CD8-positive, alpha-beta memory T cell (primary cell): ENCODE measurements around the gene OR8B8. TPM values are rescaled to one million over a fixed set of nuclear protein-coding genes. Genes with fewer than 3 reads are reported as not detected.
A peak's percentile ranks its signal among the peaks of the same experiment; 100 is the strongest.

Source experiments
- CTCF ChIA-PET: fragments of 350-600 bp; sonication (Branson Sonifier 250); formaldehyde crosslinking; loops from one replicate; lab custom pipeline; 2021; ENCODE audit warnings: antibody characterized with exemption; lab: Charles Lee
- POLR2A ChIA-PET: fragments of 350-600 bp; sonication (Branson Sonifier 250); formaldehyde crosslinking; loops from one replicate; lab custom pipeline; 2021; ENCODE audit warnings: antibody characterized with exemption; lab: Charles Lee
- DNase-seq, 5 donors: peaks; one replicate each; pipeline versions ENCODE4 v3.0.0 to v3.0.0-alpha.2; 2020 to 2022; ENCODE audit warnings: mixed read lengths in 1 of 5
- H3K27ac ChIP-seq: one replicate; pipeline ENCODE4 v1.7.0; 2013; ENCODE audit warnings: low read depth, mild to moderate bottlenecking, low read length, moderate library complexity
- H3K27me3 ChIP-seq: 2 replicates; pipeline ENCODE4 v1.7.0; 2013; ENCODE audit warnings: low read length, mild to moderate bottlenecking; ENCODE audit not compliant: insufficient read depth, poor library complexity, severe bottlenecking
- H3K36me3 ChIP-seq: 2 replicates; pipeline ENCODE4 v1.7.0; 2013; ENCODE audit warnings: mild to moderate bottlenecking, low read length, moderate library complexity; ENCODE audit not compliant: insufficient read depth
- H3K4me1 ChIP-seq: 2 replicates; pipeline ENCODE4 v1.7.0; 2013; ENCODE audit warnings: mild to moderate bottlenecking, low read length, moderate library complexity; ENCODE audit not compliant: insufficient read depth
- H3K4me3 ChIP-seq: 2 replicates; pipeline ENCODE4 v1.7.0; 2013; ENCODE audit warnings: mild to moderate bottlenecking, low read length
- H3K9me3 ChIP-seq: 2 replicates; pipeline ENCODE4 v1.7.0; 2013; ENCODE audit warnings: mild to moderate bottlenecking, low read length
- H3K27ac Mint-ChIP-seq, 8 donors: one replicate each; pipeline ENCODE4 v1.8.0; 2020 to 2021; ENCODE audit warnings: mixed read lengths in 8 of 8, mild to moderate bottlenecking in 6 of 8, inconsistent platforms in 3 of 8, moderate library complexity in 3 of 8
- H3K27me3 Mint-ChIP-seq, 2 donors: one replicate each; pipeline ENCODE4 v1.8.0; 2020 to 2021; ENCODE audit warnings: mixed read lengths in 2 of 2, mild to moderate bottlenecking in 1 of 2, moderate library complexity in 1 of 2
- H3K36me3 Mint-ChIP-seq, 3 donors: one replicate each; pipeline ENCODE4 v1.8.0; 2020 to 2021; ENCODE audit warnings: mixed read lengths in 3 of 3, inconsistent platforms in 1 of 3, mild to moderate bottlenecking in 1 of 3
- H3K4me1 Mint-ChIP-seq, 3 donors: one replicate each; pipeline ENCODE4 v1.8.0; 2020 to 2021; ENCODE audit warnings: mixed read lengths in 3 of 3, inconsistent platforms in 1 of 3, mild to moderate bottlenecking in 1 of 3
- H3K4me3 Mint-ChIP-seq, 7 donors: one replicate each; pipeline ENCODE4 v1.8.0; 2020 to 2021; ENCODE audit warnings: mixed read lengths in 7 of 7, mild to moderate bottlenecking in 6 of 7, moderate library complexity in 4 of 7, inconsistent platforms in 2 of 7
- H3K9me3 Mint-ChIP-seq, 5 donors: one replicate each; pipeline ENCODE4 v1.8.0; 2020 to 2022; ENCODE audit warnings: mixed read lengths in 5 of 5, mild to moderate bottlenecking in 3 of 5, moderate library complexity in 2 of 5, inconsistent platforms in 1 of 5
- polyA plus RNA-seq: library from polyadenylated mRNA; unstranded; fragments of 300-500 nt; fragmentation: Illumina TruSeq; gene quantifications from one replicate; pipeline ENCODE4 v1.2.3, GENCODE V29; 2021
- total RNA-seq, 2 experiments: library from RNA; stranded (reverse); gene quantifications; one replicate each; pipeline ENCODE4 v1.2.3, GENCODE V29; 2021

OR8B8 gene
- total and polyA plus RNA-seq, 3 experiments from 2014 or later: not detected

DNA sequence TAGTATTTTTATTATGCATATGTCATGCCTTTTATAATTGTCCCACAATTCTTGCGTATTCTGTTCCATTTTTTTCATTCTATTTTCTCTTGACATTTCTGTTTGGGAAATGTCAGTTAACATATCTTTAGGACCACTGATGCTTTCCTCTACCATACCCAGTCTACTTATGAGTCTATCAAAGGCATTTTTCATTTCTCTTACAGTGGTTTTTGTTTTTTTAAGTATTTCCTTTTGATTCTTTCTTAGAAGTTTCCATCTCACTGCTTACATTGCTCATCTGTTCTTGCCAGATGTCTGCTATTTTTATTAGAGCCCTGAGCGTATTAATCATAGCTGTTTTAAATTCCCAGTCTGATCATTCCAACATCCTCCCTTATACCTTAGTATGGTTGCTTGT lies 29.3 kb upstream of the OR8B8 start:
- Mint-ChIP-seq H3K9me3 (no peaks in the 10 kb centered on the region), H3K27ac (no peak overlapping the region), H3K4me3 (no peak overlapping the region), H3K4me1 (no peaks in the 10 kb centered on the region), H3K36me3 (no peaks in the 10 kb centered on the region), H3K27me3 (peaks cover 5 to 8% of the 10 kb centered on the region in 2 donors)
- no peaks in the 10 kb centered on the region for H3K9me3 ChIP-seq
- no peak overlapping the region for H3K27ac ChIP-seq
- CTCF ChIA-PET: no interaction called here
- H3K4me3 ChIP-seq: no peak overlapping the region
- POLR2A ChIA-PET: no interaction called here
- H3K27me3 ChIP-seq: no peaks in the 10 kb centered on the region
- H3K36me3 ChIP-seq: no peaks in the 10 kb centered on the region
- H3K4me1 ChIP-seq: no peaks in the 10 kb centered on the region
- no peak for DNase-seq

DNA sequence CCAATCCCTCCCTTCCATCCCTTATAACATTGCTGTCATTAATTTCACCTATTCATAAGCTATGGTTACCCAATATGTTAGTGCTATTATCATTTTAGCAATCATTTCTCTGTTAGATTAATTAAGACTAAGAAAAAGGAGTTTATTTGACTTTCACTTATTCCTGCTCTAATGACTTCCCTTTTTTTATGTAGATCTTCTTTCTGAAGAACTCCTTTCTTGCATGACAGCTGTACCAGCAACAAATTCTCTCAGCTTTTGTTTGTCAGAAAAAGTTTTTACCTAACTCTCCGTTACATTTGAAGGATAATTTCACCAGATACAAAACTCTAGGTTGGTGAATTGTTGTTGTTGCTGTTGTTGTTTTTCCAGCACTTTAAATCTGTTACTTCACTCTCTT lies 28.6 kb upstream of the OR8B8 start:
- Histone ChIP-seq H3K36me3 (no peaks in the 10 kb centered on the region), H3K9me3 (no peaks in the 10 kb centered on the region), H3K4me1 (no peaks in the 10 kb centered on the region), H3K27me3 (no peaks in the 10 kb centered on the region), H3K27ac (no peak overlapping the region), H3K4me3 (no peak overlapping the region)
- ChIA-PET POLR2A (no interaction called here), CTCF (no interaction called here)
- Mint-ChIP-seq H3K4me1 (no peaks in the 10 kb centered on the region), H3K27me3 (peaks cover 3 to 8% of the 10 kb centered on the region in 2 donors), H3K4me3 (no peak overlapping the region), H3K36me3 (no peaks in the 10 kb centered on the region), H3K27ac (no peak overlapping the region), H3K9me3 (no peaks in the 10 kb centered on the region)
- DNase-seq: no peak

DNA sequence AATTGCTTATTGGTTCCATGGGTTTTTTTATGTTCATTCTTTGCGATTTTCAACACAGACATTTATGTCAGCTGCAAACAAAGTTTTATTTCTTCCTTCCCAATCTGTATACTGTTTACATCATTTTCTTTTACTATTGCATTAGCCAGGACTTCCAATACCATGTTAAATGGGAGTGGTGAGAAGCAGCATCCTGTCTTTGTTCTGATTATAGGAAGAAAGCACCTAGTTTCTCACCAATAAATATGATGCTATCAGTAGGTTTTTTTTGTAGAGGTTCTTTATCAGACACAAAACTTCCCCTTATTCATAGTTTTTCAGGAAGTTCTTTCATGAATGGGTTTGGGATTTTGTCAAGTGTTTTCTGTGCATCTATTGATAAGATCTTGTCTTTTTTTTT lies 28.0 kb upstream of the OR8B8 start:
- no peak overlapping the region for H3K27ac ChIP-seq
- Mint-ChIP-seq H3K4me3 (no peak overlapping the region), H3K36me3 (no peaks in the 10 kb centered on the region), H3K27me3 (peaks cover 3 to 8% of the 10 kb centered on the region in 2 donors), H3K9me3 (no peaks in the 10 kb centered on the region), H3K27ac (no peak overlapping the region), H3K4me1 (no peaks in the 10 kb centered on the region)
- H3K4me3 ChIP-seq: no peak overlapping the region
- no peaks in the 10 kb centered on the region for H3K36me3 ChIP-seq
- H3K4me1 ChIP-seq: no peaks in the 10 kb centered on the region
- no peak for DNase-seq
- no peaks in the 10 kb centered on the region for H3K27me3 ChIP-seq
- CTCF ChIA-PET: no interaction called here
- POLR2A ChIA-PET: no interaction called here
- no peaks in the 10 kb centered on the region for H3K9me3 ChIP-seq

DNA sequence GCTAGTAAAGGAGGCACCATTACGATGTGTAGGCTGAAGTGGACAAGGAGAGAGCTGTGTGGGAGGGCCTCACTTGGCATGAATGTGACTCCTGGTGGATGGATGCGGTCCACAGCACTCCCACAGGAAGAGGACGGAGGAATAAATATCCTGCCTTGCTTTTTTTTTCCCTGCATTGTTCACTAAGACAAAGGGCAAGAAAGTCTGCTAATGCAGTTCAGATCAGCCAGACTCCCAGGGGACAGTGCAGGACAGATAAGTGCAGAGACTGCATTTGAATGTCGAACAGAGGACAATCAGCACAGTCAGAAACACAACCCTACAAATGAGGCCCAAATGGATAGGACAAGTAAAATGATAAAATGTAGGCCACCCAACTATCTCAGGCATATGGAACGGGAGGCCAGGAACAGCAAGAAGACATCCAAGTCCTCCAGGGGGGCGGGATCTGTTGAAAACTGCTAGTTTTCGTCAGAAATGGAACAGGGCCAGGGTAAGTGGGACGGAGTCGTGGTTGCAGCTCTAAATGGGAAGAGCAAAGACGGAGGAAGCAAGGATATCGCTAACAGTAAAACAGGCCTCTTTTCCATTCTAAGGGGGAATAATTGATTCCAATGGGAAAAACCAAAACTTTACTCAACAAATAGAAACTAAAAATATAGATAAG lies 25.2 kb upstream of the OR8B8 start:
- ChIA-PET POLR2A (no interaction called here), CTCF (no interaction called here)
- H3K4me1 Mint-ChIP-seq: no peaks in the 10 kb centered on the region
- H3K4me3 Mint-ChIP-seq: no peak overlapping the region
- no peaks in the 10 kb centered on the region for H3K9me3 Mint-ChIP-seq
- no peaks in the 10 kb centered on the region for H3K27me3 ChIP-seq
- H3K27ac ChIP-seq: no peak overlapping the region
- no peaks in the 10 kb centered on the region for H3K9me3 ChIP-seq
- no peak overlapping the region for H3K27ac Mint-ChIP-seq
- no peaks in the 10 kb centered on the region for H3K36me3 Mint-ChIP-seq
- no peaks in the 10 kb centered on the region for H3K4me1 ChIP-seq
- H3K36me3 ChIP-seq: no peaks in the 10 kb centered on the region
- no peak overlapping the region for H3K4me3 ChIP-seq
- peaks cover 1 to 6% of the 10 kb centered on the region in 2 donors for H3K27me3 Mint-ChIP-seq
- DNase-seq: no peak

DNA sequence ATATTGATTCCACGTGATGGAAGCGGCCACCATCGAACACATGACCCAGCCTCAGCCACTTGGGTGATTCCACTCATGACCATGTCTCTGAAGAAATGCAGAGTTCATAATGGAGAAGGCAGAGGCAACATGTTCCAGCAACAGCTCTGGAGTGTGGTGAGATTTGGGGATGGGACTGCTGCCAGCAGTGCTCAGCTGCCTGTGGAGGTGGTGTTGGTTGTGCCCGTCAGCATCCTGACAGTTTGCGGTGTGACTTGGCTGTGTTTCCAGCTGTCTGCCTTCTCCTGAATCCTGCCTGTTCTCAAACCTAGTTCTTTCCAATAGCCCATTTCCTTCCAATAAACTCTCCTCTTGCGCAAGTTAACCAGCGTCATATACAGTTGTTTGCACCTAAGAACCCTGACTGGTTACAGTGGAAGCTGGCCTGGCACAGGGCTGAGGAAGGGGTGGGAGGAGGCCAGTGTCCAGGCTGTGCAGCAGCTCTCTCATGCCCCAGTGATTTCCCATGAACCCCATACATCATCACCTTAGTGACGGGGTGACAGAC lies 22.0 kb upstream of the OR8B8 start:
- Mint-ChIP-seq H3K36me3 (no peaks in the 10 kb centered on the region), H3K27ac (no peak overlapping the region), H3K27me3 (peaks cover 3 to 4% of the 10 kb centered on the region in 2 donors), H3K9me3 (no peaks in the 10 kb centered on the region), H3K4me1 (no peaks in the 10 kb centered on the region), H3K4me3 (no peak overlapping the region)
- Histone ChIP-seq H3K4me3 (no peak overlapping the region), H3K27ac (no peak overlapping the region), H3K9me3 (no peaks in the 10 kb centered on the region), H3K4me1 (no peaks in the 10 kb centered on the region), H3K36me3 (no peaks in the 10 kb centered on the region), H3K27me3 (no peaks in the 10 kb centered on the region)
- POLR2A ChIA-PET: no interaction called here
- DNase-seq: no peak
- CTCF ChIA-PET: no interaction called here

DNA sequence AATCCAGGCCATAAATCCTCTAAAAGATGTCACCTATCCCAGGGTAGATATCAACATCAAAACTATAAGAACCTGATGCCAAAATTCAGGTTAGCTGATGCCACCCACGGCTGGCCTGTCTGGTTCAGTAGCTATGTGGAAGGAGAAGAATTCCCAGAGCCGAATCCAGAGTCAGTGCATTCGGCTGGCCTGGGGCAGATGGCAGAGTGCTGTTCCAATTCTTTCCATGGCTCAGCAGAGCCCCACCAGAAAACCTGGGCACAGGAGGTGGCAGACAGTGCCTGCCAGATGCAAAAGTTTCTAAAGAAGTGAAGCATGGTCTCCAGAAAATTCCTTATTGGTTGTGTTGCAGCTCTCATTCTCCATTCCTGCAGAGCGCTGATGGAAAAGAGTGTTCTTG lies 19.9 kb upstream of the OR8B8 start:
- Mint-ChIP-seq H3K27ac (no peak overlapping the region), H3K36me3 (no peaks in the 10 kb centered on the region), H3K9me3 (peaks cover 0 to 2% (median 0%) of the 10 kb centered on the region in 5 donors), H3K27me3 (peaks cover 3 to 4% of the 10 kb centered on the region in 2 donors), H3K4me1 (no peaks in the 10 kb centered on the region), H3K4me3 (peak overlapping the region in 1 of 7 donors; percentile 4)
- no peak for DNase-seq
- Histone ChIP-seq H3K4me3 (no peak overlapping the region), H3K36me3 (no peaks in the 10 kb centered on the region), H3K27ac (no peak overlapping the region), H3K4me1 (no peaks in the 10 kb centered on the region), H3K27me3 (no peaks in the 10 kb centered on the region), H3K9me3 (no peaks in the 10 kb centered on the region)
- ChIA-PET POLR2A (no interaction called here), CTCF (no interaction called here)

DNA sequence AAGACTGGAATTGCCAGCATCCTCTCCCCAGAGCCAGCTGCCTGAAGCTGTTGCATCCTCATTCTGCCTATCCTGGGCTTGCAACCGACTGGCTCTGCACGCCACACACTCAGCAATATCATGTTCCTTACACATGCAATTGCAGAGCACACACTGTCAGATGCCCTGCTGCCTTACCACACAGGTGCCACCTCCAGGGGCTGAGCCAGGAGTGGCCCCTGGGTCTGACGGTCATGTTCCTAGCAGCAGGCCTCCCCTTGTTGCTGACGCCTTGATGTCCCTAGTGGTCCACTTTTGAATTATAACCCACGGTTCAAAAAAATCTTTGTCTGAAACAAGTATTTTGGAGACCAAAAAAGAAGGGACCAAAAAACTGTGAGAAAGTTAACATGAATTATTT lies 18.5 kb upstream of the OR8B8 start:
- no peak overlapping the region for H3K27ac ChIP-seq
- no peaks in the 10 kb centered on the region for H3K4me1 ChIP-seq
- H3K9me3 ChIP-seq: no peaks in the 10 kb centered on the region
- Mint-ChIP-seq H3K36me3 (no peaks in the 10 kb centered on the region), H3K27me3 (peaks cover 3 to 4% of the 10 kb centered on the region in 2 donors), H3K4me3 (no peak overlapping the region), H3K9me3 (peaks cover 0 to 2% (median 0%) of the 10 kb centered on the region in 5 donors), H3K4me1 (no peaks in the 10 kb centered on the region), H3K27ac (no peak overlapping the region)
- no peaks in the 10 kb centered on the region for H3K27me3 ChIP-seq
- no peak overlapping the region for H3K4me3 ChIP-seq
- ChIA-PET POLR2A (no interaction called here), CTCF (no interaction called here)
- DNase-seq: no peak
- H3K36me3 ChIP-seq: no peaks in the 10 kb centered on the region

DNA sequence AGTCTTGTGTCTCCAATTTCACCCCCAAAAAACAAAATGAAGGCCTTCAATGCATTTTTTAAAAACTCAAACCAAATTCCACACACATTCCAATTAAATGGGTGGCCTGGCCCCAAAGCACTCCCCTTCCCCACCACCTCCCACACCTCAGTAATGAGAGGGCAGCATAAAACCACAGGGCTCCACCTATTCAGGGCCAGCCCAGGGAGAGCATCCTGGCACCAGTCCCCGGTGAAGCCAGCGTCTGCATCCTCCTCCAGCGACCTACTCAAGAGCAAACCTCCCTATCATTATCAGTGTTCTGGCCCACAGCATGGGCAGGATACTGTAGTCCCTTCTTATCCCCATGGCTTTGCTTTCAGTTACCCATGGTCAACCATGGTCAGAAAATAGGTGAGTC lies 17.8 kb upstream of the OR8B8 start:
- H3K9me3 ChIP-seq: no peaks in the 10 kb centered on the region
- H3K4me3 Mint-ChIP-seq: no peak overlapping the region
- H3K27me3 ChIP-seq: no peaks in the 10 kb centered on the region
- no peaks in the 10 kb centered on the region for H3K36me3 Mint-ChIP-seq
- CTCF ChIA-PET: no interaction called here
- H3K4me1 ChIP-seq: no peaks in the 10 kb centered on the region
- no peaks in the 10 kb centered on the region for H3K4me1 Mint-ChIP-seq
- H3K27ac Mint-ChIP-seq: no peak overlapping the region
- POLR2A ChIA-PET: no interaction called here
- H3K9me3 Mint-ChIP-seq: peaks cover 0 to 2% (median 0%) of the 10 kb centered on the region in 5 donors
- no peak overlapping the region for H3K4me3 ChIP-seq
- H3K27ac ChIP-seq: no peak overlapping the region
- no peaks in the 10 kb centered on the region for H3K36me3 ChIP-seq
- no peak for DNase-seq
- peaks cover 2 to 4% of the 10 kb centered on the region in 2 donors for H3K27me3 Mint-ChIP-seq
